GM12873 (cell line): Measurements from ENCODE around the gene CCSER1.

ENCODE experiments used
- CTCF ChIP-seq: IDR thresholded peaks from 2 replicates; pipeline ENCODE4 v1.5.1; 2012; ENCODE audit warnings: low read depth, mild to moderate bottlenecking, moderate library complexity, low read length, control low read depth; ENCODE audit not compliant: insufficient read depth; ENCODE audit errors: missing control alignments

Gene CCSER1

GRCh38 chr4:90118527-90119195 is 8.5 kb upstream of the CCSER1 start:
- TF ChIP-seq CTCF: no peak

GRCh38 chr4:90120037-90120436 is 7.2 kb upstream of the CCSER1 start:
- TF ChIP-seq CTCF: peak; percentile 39

GRCh38 chr4:90120815-90121214 is 6.4 kb upstream of the CCSER1 start:
- TF ChIP-seq CTCF: no peak

GRCh38 chr4:90121676-90122354 is 5.4 kb upstream of the CCSER1 start:
- TF ChIP-seq CTCF: no peak

GRCh38 chr4:90122355-90122748 is 4.8 kb upstream of the CCSER1 start:
- no peak for TF ChIP-seq CTCF

GRCh38 chr4:90124276-90124675 is 2.9 kb upstream of the CCSER1 start:
- TF ChIP-seq CTCF: no peak

- TF ChIP-seq CTCF: no peak
Measured at GRCh38 chr4:90126805-90127204, 389 bp upstream of the CCSER1 start.
